Stimulated activated CD8-positive, alpha-beta memory T cell treated with anti-CD3 and anti-CD28 coated beads, Interleukin-7, amount 100 ng/mL, for 4 hours (primary cell): Measurements from ENCODE around the gene SLC40A1.

Experiments
- DNase-seq, 2 donors: peaks; one replicate each; pipeline ENCODE4 v3.0.0-alpha.2; 2020; ENCODE audit warnings: low read depth in 2 of 2

The SLC40A1 gene

GRCh38 chr2:189569295-189569910 lies 11.2 kb downstream of the SLC40A1 start:
- no peak for DNase-seq

GRCh38 chr2:189566046-189566445 lies 14.5 kb downstream of the SLC40A1 start:
- DNase-seq = no peak

GRCh38 chr2:189561371-189562038 lies 19.1 kb downstream of the SLC40A1 start:
- DNase-seq = no peak

- DNase-seq = no peak
These were observed 20.4 kb downstream of the SLC40A1 start for GRCh38 chr2:189560273-189560586.

- DNase-seq = no peak
These were observed 20.9 kb downstream of the SLC40A1 start for GRCh38 chr2:189559579-189560272.

GRCh38 chr2:189558516-189559272 lies 21.9 kb downstream of the SLC40A1 start:
- no peak for DNase-seq

- no peak for DNase-seq
These were observed 23.2 kb downstream of the SLC40A1 start for GRCh38 chr2:189557373-189557772.

- DNase-seq = no peak
These were observed 24.1 kb downstream of the SLC40A1 start for GRCh38 chr2:189556526-189556925.

GRCh38 chr2:189555232-189555631 lies 25.4 kb downstream of the SLC40A1 start:
- DNase-seq = no peak

GRCh38 chr2:189553504-189554088 lies 27.0 kb downstream of the SLC40A1 start:
- no peak for DNase-seq

- DNase-seq = no peak
These were observed 27.6 kb downstream of the SLC40A1 start for GRCh38 chr2:189552991-189553404.

- no peak for DNase-seq
These were observed 28.1 kb downstream of the SLC40A1 start for GRCh38 chr2:189552334-189552990.

GRCh38 chr2:189551808-189552207 lies 28.8 kb downstream of the SLC40A1 start:
- no peak for DNase-seq

- no peak for DNase-seq
These were observed 31.1 kb downstream of the SLC40A1 start for GRCh38 chr2:189549449-189549832.

GRCh38 chr2:189548666-189549448 lies 31.7 kb downstream of the SLC40A1 start:
- no peak for DNase-seq

GRCh38 chr2:189545418-189545817 lies 35.2 kb downstream of the SLC40A1 start:
- no peak for DNase-seq

GRCh38 chr2:189544318-189545042 lies 36.1 kb downstream of the SLC40A1 start:
- DNase-seq = no peak

GRCh38 chr2:189543367-189543766 lies 37.2 kb downstream of the SLC40A1 start:
- DNase-seq = no peak

GRCh38 chr2:189542145-189542882 lies 38.3 kb downstream of the SLC40A1 start:
- DNase-seq = no peak
